NCI-H226 (cell line): Measurements from ENCODE around the gene NKAIN2.
"Not testable (repeated sequence)": the region's sequence is repeated elsewhere in the genome, so short reads cannot be mapped to it uniquely, and the experiment has no call there.

ENCODE experiments used
- DNase-seq: peaks from one replicate; pipeline ENCODE4 v3.0.0-alpha.2; 2015

NKAIN2 gene

GRCh38 chr6:124719913-124720312 lies 916.2 kb downstream of the NKAIN2 start:
- no peak for DNase-seq

GRCh38 chr6:124721331-124721730 lies 917.7 kb downstream of the NKAIN2 start:
- DNase-seq: no peak

- no peak for DNase-seq
Measured at GRCh38 chr6:124722141-124722878, 918.6 kb downstream of the NKAIN2 start.

- no peak for DNase-seq
Measured at GRCh38 chr6:124723671-124724070, 920.0 kb downstream of the NKAIN2 start.

- DNase-seq: not testable (repeated sequence)
Measured at GRCh38 chr6:124737804-124738203, 934.1 kb downstream of the NKAIN2 start.

GRCh38 chr6:124738482-124738881 lies 934.8 kb downstream of the NKAIN2 start:
- DNase-seq: peak; percentile 38

- peak; percentile 77 for DNase-seq
Measured at GRCh38 chr6:124741341-124741740, 937.7 kb downstream of the NKAIN2 start.

- no peak for DNase-seq
Measured at GRCh38 chr6:124742971-124743370, 939.3 kb downstream of the NKAIN2 start.

- no peak for DNase-seq
Measured at GRCh38 chr6:124743420-124743819, 939.8 kb downstream of the NKAIN2 start.

- DNase-seq: no peak
Measured at GRCh38 chr6:124747349-124747748, 943.7 kb downstream of the NKAIN2 start.

- DNase-seq: no peak
Measured at GRCh38 chr6:124748778-124749177, 945.1 kb downstream of the NKAIN2 start.

- DNase-seq: no peak
Measured at GRCh38 chr6:124753001-124753400, 949.3 kb downstream of the NKAIN2 start.

- DNase-seq: no peak
Measured at GRCh38 chr6:124753562-124754105, 950.0 kb downstream of the NKAIN2 start.

GRCh38 chr6:124755321-124755720 lies 951.7 kb downstream of the NKAIN2 start:
- DNase-seq: no peak

- no peak for DNase-seq
Measured at GRCh38 chr6:124757560-124757959, 953.9 kb downstream of the NKAIN2 start.

GRCh38 chr6:124758663-124759062 lies 955.0 kb downstream of the NKAIN2 start:
- no peak for DNase-seq

- no peak for DNase-seq
Measured at GRCh38 chr6:124765280-124765679, 961.6 kb downstream of the NKAIN2 start.

GRCh38 chr6:124768224-124768623 lies 964.6 kb downstream of the NKAIN2 start:
- DNase-seq: no peak

- no peak for DNase-seq
Measured at GRCh38 chr6:124769811-124770544, 966.3 kb downstream of the NKAIN2 start.

GRCh38 chr6:124770784-124771183 lies 967.1 kb downstream of the NKAIN2 start:
- DNase-seq: no peak

- DNase-seq: no peak
Measured at GRCh38 chr6:124772733-124773319, 969.2 kb downstream of the NKAIN2 start.

GRCh38 chr6:124775121-124775520 lies 971.5 kb downstream of the NKAIN2 start:
- DNase-seq: no peak

- no peak for DNase-seq
Measured at GRCh38 chr6:124777863-124778262, 974.2 kb downstream of the NKAIN2 start.

- DNase-seq: no peak
Measured at GRCh38 chr6:124780623-124781022, 977.0 kb downstream of the NKAIN2 start.
